HL-60 (cell line): ENCODE measurements around the gene CTNND2.

Experiments
- SPI1 ChIP-seq: IDR thresholded peaks from 2 replicates; pipeline ENCODE4 v1.6.1; 2012; ENCODE audit warnings: low read depth, mild to moderate bottlenecking, borderline replicate concordance
- TF ChIP-seq, protein P1 (sequence below): IDR thresholded peaks from one replicate; pipeline ENCODE4 v1.5.1; 2011; ENCODE audit warnings: low read length, control low read depth, inconsistent platforms; ENCODE audit not compliant: insufficient read depth

DNA sequence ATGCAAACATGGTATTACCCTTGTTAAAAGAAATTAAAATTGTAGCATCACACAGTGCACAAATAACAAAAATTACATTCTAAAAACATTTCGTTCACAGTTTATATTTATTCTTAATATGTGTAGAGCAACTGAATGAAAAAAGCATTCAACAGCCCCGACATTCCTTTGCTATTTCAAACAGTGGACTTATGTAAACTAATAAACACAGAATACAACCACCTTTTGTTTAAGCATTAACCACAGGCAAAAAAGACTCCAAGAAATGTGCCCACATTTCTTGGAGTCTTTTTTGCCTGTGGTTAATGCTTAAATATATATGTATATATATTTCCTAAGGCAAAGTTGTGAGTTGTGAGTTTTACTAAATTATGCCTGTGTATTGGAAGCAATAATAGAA lies 610.7 kb downstream of the CTNND2 start:
- TF ChIP-seq, protein P1, sequence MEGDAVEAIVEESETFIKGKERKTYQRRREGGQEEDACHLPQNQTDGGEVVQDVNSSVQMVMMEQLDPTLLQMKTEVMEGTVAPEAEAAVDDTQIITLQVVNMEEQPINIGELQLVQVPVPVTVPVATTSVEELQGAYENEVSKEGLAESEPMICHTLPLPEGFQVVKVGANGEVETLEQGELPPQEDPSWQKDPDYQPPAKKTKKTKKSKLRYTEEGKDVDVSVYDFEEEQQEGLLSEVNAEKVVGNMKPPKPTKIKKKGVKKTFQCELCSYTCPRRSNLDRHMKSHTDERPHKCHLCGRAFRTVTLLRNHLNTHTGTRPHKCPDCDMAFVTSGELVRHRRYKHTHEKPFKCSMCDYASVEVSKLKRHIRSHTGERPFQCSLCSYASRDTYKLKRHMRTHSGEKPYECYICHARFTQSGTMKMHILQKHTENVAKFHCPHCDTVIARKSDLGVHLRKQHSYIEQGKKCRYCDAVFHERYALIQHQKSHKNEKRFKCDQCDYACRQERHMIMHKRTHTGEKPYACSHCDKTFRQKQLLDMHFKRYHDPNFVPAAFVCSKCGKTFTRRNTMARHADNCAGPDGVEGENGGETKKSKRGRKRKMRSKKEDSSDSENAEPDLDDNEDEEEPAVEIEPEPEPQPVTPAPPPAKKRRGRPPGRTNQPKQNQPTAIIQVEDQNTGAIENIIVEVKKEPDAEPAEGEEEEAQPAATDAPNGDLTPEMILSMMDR = no peak
- TF ChIP-seq SPI1 = no peak
